SK-N-SH treated with all-trans-retinoic acid at 6 μM for 48 hours (cell line): Measurements from ENCODE around the gene RPL28.
"Not testable (repeated sequence)": the region's sequence is repeated elsewhere in the genome, so short reads cannot be mapped to it uniquely, and the experiment has no call there.

ENCODE experiments used
- ATAC-seq: fragments of 200-7000 bp; cut with Tn5 transposase; 3 replicates; pipeline ENCODE4 v1.9.1; 2020; ENCODE audit warnings: mild to moderate bottlenecking, moderate library complexity
- CREB5 ChIP-seq: fragments of 250-450 bp; sonication (Bioruptor Pico); IDR thresholded peaks from 2 replicates; pipeline ENCODE4 v1.5.1; 2020; ENCODE audit warnings: low read depth, mild to moderate bottlenecking, moderate library complexity
- CSDC2 ChIP-seq: fragments of 250-450 bp; sonication (Bioruptor Pico); IDR thresholded peaks from 2 replicates; pipeline ENCODE4 v1.5.0; 2020; ENCODE audit warnings: mild to moderate bottlenecking, moderate library complexity
- CSRNP3 ChIP-seq: fragments of 250-450 bp; sonication (Bioruptor Pico); IDR thresholded peaks from 2 replicates; pipeline ENCODE4 v1.5.1; 2021; ENCODE audit warnings: mild to moderate bottlenecking, moderate library complexity
- ESRRG ChIP-seq: fragments of 250-450 bp; sonication (Bioruptor Pico); IDR thresholded peaks from 2 replicates; pipeline ENCODE4 v1.6.1; 2021; ENCODE audit warnings: mild to moderate bottlenecking
- GLIS3 ChIP-seq: fragments of 250-450 bp; sonication (Bioruptor Pico); IDR thresholded peaks from 2 replicates; pipeline ENCODE4 v1.5.0; 2020; ENCODE audit warnings: mild to moderate bottlenecking, moderate library complexity
- ISL1 ChIP-seq: fragments of 250-450 bp; sonication (Bioruptor Pico); IDR thresholded peaks from 2 replicates; pipeline ENCODE4 v2.1.2; 2022; ENCODE audit warnings: mild to moderate bottlenecking, moderate library complexity
- OSR1 ChIP-seq: fragments of 250-450 bp; sonication (Bioruptor Pico); IDR thresholded peaks from 2 replicates; pipeline ENCODE4 v1.8.0; 2022; ENCODE audit warnings: moderate library complexity, mild to moderate bottlenecking, inconsistent platforms
- PATZ1 ChIP-seq: fragments of 250-450 bp; sonication (Bioruptor Pico); IDR thresholded peaks from 2 replicates; pipeline ENCODE4 v1.8.0; 2020; ENCODE audit warnings: mild to moderate bottlenecking, moderate library complexity, borderline replicate concordance
- PPARA ChIP-seq: fragments of 250-450 bp; sonication (Bioruptor Pico); IDR thresholded peaks from 2 replicates; pipeline ENCODE4 v1.5.0; 2020; ENCODE audit warnings: mild to moderate bottlenecking, borderline replicate concordance
- RARB ChIP-seq: fragments of 250-450 bp; sonication (Bioruptor Pico); IDR thresholded peaks from 2 replicates; pipeline ENCODE4 v1.8.0; 2021; ENCODE audit warnings: mild to moderate bottlenecking, moderate library complexity
- SNAI2 ChIP-seq: fragments of 250-450 bp; sonication (Bioruptor Pico); IDR thresholded peaks from 2 replicates; pipeline ENCODE4 v1.5.0; 2020; ENCODE audit warnings: mild to moderate bottlenecking, moderate library complexity
- TCF4 ChIP-seq: fragments of 250-450 bp; sonication (Bioruptor Pico); IDR thresholded peaks from 2 replicates; pipeline ENCODE4 v1.8.0; 2021; ENCODE audit warnings: mild to moderate bottlenecking, moderate library complexity, borderline replicate concordance
- TOX ChIP-seq: fragments of 250-450 bp; sonication (Bioruptor Pico); IDR thresholded peaks from 2 replicates; pipeline ENCODE4 v1.8.0; 2021; ENCODE audit warnings: mild to moderate bottlenecking, moderate library complexity, borderline replicate concordance
- ZC3H10 ChIP-seq: fragments of 250-450 bp; sonication (Bioruptor Pico); IDR thresholded peaks from 2 replicates; pipeline ENCODE4 v1.5.1; 2021; ENCODE audit warnings: mild to moderate bottlenecking, moderate library complexity
- ZFP3 ChIP-seq: fragments of 250-450 bp; sonication (Bioruptor Pico); IDR thresholded peaks from 2 replicates; pipeline ENCODE4 v1.5.0; 2020; ENCODE audit warnings: mild to moderate bottlenecking, moderate library complexity
- ZNF565 ChIP-seq: fragments of 450-650 bp; formaldehyde crosslinking; conservative IDR thresholded peaks from 2 replicates; pipeline ENCODE4 v1.5.0; 2020; ENCODE audit warnings: low read depth, mild to moderate bottlenecking, moderate library complexity
- ZNF8 ChIP-seq: fragments of 450-650 bp; formaldehyde crosslinking; IDR thresholded peaks from 2 replicates; pipeline ENCODE4 v1.5.0; 2020; ENCODE audit warnings: mild to moderate bottlenecking, moderate library complexity
- TF ChIP-seq, protein P1 (sequence below): fragments of 250-450 bp; sonication (Bioruptor Pico); IDR thresholded peaks from 2 replicates; pipeline ENCODE4 v1.8.0; 2021; ENCODE audit warnings: low read depth, mild to moderate bottlenecking, moderate library complexity, borderline replicate concordance
- TF ChIP-seq, protein P2 (sequence below): fragments of 250-450 bp; sonication (Bioruptor Pico); IDR thresholded peaks from 2 replicates; pipeline ENCODE4 v1.5.0; 2020; ENCODE audit warnings: mild to moderate bottlenecking, moderate library complexity

RPL28 gene

DNA sequence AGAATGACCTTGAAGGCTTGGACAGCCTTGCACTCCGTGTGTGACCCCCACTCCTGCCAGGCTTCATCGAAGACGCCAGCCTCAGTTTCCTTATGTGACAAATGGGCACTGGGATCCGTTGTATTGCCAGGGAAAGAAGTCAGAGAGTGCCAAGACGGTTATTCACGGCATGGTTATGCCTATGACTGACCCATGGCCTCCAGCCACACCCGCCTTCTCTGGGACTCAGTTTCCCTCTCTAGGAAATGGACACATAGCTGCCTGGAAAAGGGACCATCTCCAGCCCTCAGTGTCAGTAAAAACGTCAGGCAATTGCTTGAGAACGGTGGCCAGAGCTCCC, 22.8 kb downstream of the RPL28 start:
- ATAC-seq, result no peak
- TF ChIP-seq PPARA (CRISPR knock-in tag) (no peak), CSRNP3 (CRISPR knock-in tag) (peak; percentile 52; the same call in 1 of the 2 replicates), ZNF565 (CRISPR knock-in tag) (no peak), TOX (CRISPR knock-in tag) (no peak), CREB5 (0 out of 2 replicates have a peak, but pooled peaks have one; percentile 29), SNAI2 (CRISPR knock-in tag) (peak; percentile 68; the same call in 1 of the 2 replicates)
- TF ChIP-seq, protein P1, sequence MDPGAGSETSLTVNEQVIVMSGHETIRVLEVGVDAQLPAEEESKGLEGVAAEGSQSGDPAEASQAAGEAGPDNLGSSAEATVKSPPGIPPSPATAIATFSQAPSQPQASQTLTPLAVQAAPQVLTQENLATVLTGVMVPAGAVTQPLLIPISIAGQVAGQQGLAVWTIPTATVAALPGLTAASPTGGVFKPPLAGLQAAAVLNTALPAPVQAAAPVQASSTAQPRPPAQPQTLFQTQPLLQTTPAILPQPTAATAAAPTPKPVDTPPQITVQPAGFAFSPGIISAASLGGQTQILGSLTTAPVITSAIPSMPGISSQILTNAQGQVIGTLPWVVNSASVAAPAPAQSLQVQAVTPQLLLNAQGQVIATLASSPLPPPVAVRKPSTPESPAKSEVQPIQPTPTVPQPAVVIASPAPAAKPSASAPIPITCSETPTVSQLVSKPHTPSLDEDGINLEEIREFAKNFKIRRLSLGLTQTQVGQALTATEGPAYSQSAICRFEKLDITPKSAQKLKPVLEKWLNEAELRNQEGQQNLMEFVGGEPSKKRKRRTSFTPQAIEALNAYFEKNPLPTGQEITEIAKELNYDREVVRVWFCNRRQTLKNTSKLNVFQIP, result no peak

DNA sequence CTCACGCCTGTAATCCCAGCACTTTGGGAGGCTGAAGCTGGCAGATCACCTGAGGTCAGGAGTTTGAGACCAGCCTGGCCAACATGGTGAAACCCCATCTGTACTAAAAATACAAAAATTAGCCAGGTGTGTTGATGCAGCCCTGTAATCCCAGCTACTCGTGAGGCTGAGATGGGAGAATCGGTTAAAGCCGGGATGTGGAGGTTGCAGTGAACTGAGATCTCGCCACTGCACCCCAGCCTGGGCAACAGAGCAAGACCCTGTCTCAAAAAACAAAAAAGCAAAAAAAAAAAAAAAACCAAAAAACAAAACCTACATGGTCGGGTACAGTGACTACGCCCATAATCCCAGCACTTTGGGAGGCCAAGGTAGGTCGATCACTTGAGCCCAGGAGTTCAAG, 23.4 kb downstream of the RPL28 start:
- not testable (repeated sequence) for ATAC-seq

DNA sequence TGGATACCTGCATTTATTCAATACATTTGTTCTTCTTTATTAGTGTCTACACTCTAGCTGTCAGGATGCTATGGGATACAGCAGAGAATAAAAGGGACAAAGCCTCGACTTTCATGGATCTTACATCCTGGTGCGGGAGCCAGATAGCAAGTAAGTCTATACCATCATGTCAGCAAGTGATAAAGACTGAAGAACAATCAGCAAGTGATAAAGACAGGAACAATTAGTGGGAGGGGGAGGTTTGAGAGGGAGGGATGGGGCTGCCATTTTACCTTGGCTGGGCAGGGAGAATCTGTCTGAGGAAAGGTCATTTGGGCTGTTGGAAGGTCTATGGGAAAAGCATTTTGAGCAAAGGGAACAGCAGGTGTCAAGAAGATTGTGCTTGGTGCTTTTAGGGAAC, 24.4 kb downstream of the RPL28 start:
- ATAC-seq, result no peak
- no peak for TF ChIP-seq CREB5
- no peak for TF ChIP-seq GLIS3
- TF ChIP-seq, protein P1, result no peak
- TF ChIP-seq ZFP3 (CRISPR knock-in tag), result no peak
- no peak for TF ChIP-seq ESRRG (CRISPR knock-in tag)
- TF ChIP-seq PATZ1 (CRISPR knock-in tag), result no peak
- TF ChIP-seq OSR1 (CRISPR knock-in tag), result no peak
- TF ChIP-seq ISL1 (CRISPR knock-in tag), result no peak
- TF ChIP-seq CSDC2 (CRISPR knock-in tag), result no peak
- no peak for TF ChIP-seq ZNF8 (CRISPR knock-in tag)
- no peak for TF ChIP-seq ZC3H10 (CRISPR knock-in tag)
- TF ChIP-seq ZNF565 (CRISPR knock-in tag), result no peak
- TF ChIP-seq TCF4 (CRISPR knock-in tag), result no peak
- TF ChIP-seq RARB (CRISPR knock-in tag), result no peak
- no peak for TF ChIP-seq TOX (CRISPR knock-in tag)
- TF ChIP-seq, protein P2, sequence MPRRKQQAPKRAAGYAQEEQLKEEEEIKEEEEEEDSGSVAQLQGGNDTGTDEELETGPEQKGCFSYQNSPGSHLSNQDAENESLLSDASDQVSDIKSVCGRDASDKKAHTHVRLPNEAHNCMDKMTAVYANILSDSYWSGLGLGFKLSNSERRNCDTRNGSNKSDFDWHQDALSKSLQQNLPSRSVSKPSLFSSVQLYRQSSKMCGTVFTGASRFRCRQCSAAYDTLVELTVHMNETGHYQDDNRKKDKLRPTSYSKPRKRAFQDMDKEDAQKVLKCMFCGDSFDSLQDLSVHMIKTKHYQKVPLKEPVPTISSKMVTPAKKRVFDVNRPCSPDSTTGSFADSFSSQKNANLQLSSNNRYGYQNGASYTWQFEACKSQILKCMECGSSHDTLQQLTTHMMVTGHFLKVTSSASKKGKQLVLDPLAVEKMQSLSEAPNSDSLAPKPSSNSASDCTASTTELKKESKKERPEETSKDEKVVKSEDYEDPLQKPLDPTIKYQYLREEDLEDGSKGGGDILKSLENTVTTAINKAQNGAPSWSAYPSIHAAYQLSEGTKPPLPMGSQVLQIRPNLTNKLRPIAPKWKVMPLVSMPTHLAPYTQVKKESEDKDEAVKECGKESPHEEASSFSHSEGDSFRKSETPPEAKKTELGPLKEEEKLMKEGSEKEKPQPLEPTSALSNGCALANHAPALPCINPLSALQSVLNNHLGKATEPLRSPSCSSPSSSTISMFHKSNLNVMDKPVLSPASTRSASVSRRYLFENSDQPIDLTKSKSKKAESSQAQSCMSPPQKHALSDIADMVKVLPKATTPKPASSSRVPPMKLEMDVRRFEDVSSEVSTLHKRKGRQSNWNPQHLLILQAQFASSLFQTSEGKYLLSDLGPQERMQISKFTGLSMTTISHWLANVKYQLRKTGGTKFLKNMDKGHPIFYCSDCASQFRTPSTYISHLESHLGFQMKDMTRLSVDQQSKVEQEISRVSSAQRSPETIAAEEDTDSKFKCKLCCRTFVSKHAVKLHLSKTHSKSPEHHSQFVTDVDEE (CRISPR knock-in tag), result no peak
